ENCODE measurements around the gene OR51G2.

Gene OR51G2

GRCh38 chr11:4891996-4892640 lies 27.0 kb downstream of the OR51G2 start:
- no peak overlapping the region for H3K4me3 ChIP-seq (ENCODE audit: low read length)
- no peaks in the 10 kb centered on the region for H3K9me3 ChIP-seq (ENCODE audit: low read length)
- no peak overlapping the region for H2AFZ ChIP-seq (ENCODE audit: low read depth, low read length)
- no peaks in the 10 kb centered on the region for H3K4me1 ChIP-seq (ENCODE audit: insufficient read depth, low read length)
- no peaks in the 10 kb centered on the region for H3K27me3 ChIP-seq (ENCODE audit: insufficient read depth, low read length)
- H3K36me3 ChIP-seq (ENCODE audit: insufficient read depth, low read length), result no peaks in the 10 kb centered on the region

GRCh38 chr11:4890279-4890678 lies 28.9 kb downstream of the OR51G2 start:
- H3K4me3 ChIP-seq (ENCODE audit: low read length), result no peak overlapping the region
- H2AFZ ChIP-seq (ENCODE audit: low read depth, low read length), result no peak overlapping the region
- no peaks in the 10 kb centered on the region for H3K9me3 ChIP-seq (ENCODE audit: low read length)
- no peaks in the 10 kb centered on the region for H3K36me3 ChIP-seq (ENCODE audit: insufficient read depth, low read length)
- no peaks in the 10 kb centered on the region for H3K27me3 ChIP-seq (ENCODE audit: insufficient read depth, low read length)
- H3K4me1 ChIP-seq (ENCODE audit: insufficient read depth, low read length), result no peaks in the 10 kb centered on the region

GRCh38 chr11:4887591-4887990 lies 31.6 kb downstream of the OR51G2 start:
- no peaks in the 10 kb centered on the region for H3K9me3 ChIP-seq (ENCODE audit: low read length)
- H3K36me3 ChIP-seq (ENCODE audit: insufficient read depth, low read length), result no peaks in the 10 kb centered on the region
- no peak overlapping the region for H3K4me3 ChIP-seq (ENCODE audit: low read length)
- H3K27me3 ChIP-seq (ENCODE audit: insufficient read depth, low read length), result no peaks in the 10 kb centered on the region
- no peaks in the 10 kb centered on the region for H3K4me1 ChIP-seq (ENCODE audit: insufficient read depth, low read length)
- H2AFZ ChIP-seq (ENCODE audit: low read depth, low read length), result no peak overlapping the region

- H3K4me3 ChIP-seq (ENCODE audit: low read length), result no peak overlapping the region
- no peaks in the 10 kb centered on the region for H3K9me3 ChIP-seq (ENCODE audit: low read length)
- no peaks in the 10 kb centered on the region for H3K4me1 ChIP-seq (ENCODE audit: insufficient read depth, low read length)
- H3K36me3 ChIP-seq (ENCODE audit: insufficient read depth, low read length), result no peaks in the 10 kb centered on the region
- no peaks in the 10 kb centered on the region for H3K27me3 ChIP-seq (ENCODE audit: insufficient read depth, low read length)
- H2AFZ ChIP-seq (ENCODE audit: low read depth, low read length), result no peak overlapping the region
Observed at GRCh38 chr11:4886186-4886585, 33.0 kb downstream of the OR51G2 start.

GRCh38 chr11:4884361-4884760 lies 34.8 kb downstream of the OR51G2 start:
- no peaks in the 10 kb centered on the region for H3K9me3 ChIP-seq (ENCODE audit: low read length)
- H3K4me1 ChIP-seq (ENCODE audit: insufficient read depth, low read length), result no peaks in the 10 kb centered on the region
- no peaks in the 10 kb centered on the region for H3K27me3 ChIP-seq (ENCODE audit: insufficient read depth, low read length)
- H3K36me3 ChIP-seq (ENCODE audit: insufficient read depth, low read length), result no peaks in the 10 kb centered on the region
- no peak overlapping the region for H2AFZ ChIP-seq (ENCODE audit: low read depth, low read length)
- H3K4me3 ChIP-seq (ENCODE audit: low read length), result no peak overlapping the region

- Histone ChIP-seq H3K36me3 (ENCODE audit: insufficient read depth, low read length) (no peaks in the 10 kb centered on the region), H3K4me1 (ENCODE audit: insufficient read depth, low read length) (no peaks in the 10 kb centered on the region), H3K27me3 (ENCODE audit: insufficient read depth, low read length) (no peaks in the 10 kb centered on the region), H3K9me3 (ENCODE audit: low read length) (no peaks in the 10 kb centered on the region), H2AFZ (ENCODE audit: low read depth, low read length) (no peak overlapping the region), H3K4me3 (ENCODE audit: low read length) (no peak overlapping the region)
Observed at GRCh38 chr11:4882543-4882942, 36.6 kb downstream of the OR51G2 start.

GRCh38 chr11:4881860-4882500 lies 37.2 kb downstream of the OR51G2 start, which contains the start of gene OR51T1:
Gene OR51T1 (plus strand): TSS chr11:4881900. CDS start chr11:4881900, 0 bp downstream.
- Histone ChIP-seq H3K36me3 (ENCODE audit: insufficient read depth, low read length) (no peaks in the 10 kb centered on the region), H2AFZ (ENCODE audit: low read depth, low read length) (no peak within 1 kb of the TSS), H3K4me1 (ENCODE audit: insufficient read depth, low read length) (no peaks in the 10 kb centered on the region), H3K27me3 (ENCODE audit: insufficient read depth, low read length) (no peaks in the 10 kb centered on the region), H3K4me3 (ENCODE audit: low read length) (no peak within 1 kb of the TSS), H3K9me3 (ENCODE audit: low read length) (no peaks in the 10 kb centered on the region)

- Histone ChIP-seq H2AFZ (ENCODE audit: low read depth, low read length) (no peak overlapping the region), H3K36me3 (ENCODE audit: insufficient read depth, low read length) (no peaks in the 10 kb centered on the region), H3K27me3 (ENCODE audit: insufficient read depth, low read length) (no peaks in the 10 kb centered on the region), H3K9me3 (ENCODE audit: low read length) (no peaks in the 10 kb centered on the region), H3K4me1 (ENCODE audit: insufficient read depth, low read length) (no peaks in the 10 kb centered on the region), H3K4me3 (ENCODE audit: low read length) (no peak overlapping the region)
Observed at GRCh38 chr11:4881188-4881587, 38.0 kb downstream of the OR51G2 start.

GRCh38 chr11:4865855-4866254 lies 53.3 kb downstream of the OR51G2 start:
- H3K36me3 ChIP-seq (ENCODE audit: insufficient read depth, low read length), result no peaks in the 10 kb centered on the region
- no peaks in the 10 kb centered on the region for H3K27me3 ChIP-seq (ENCODE audit: insufficient read depth, low read length)
- H2AFZ ChIP-seq (ENCODE audit: low read depth, low read length), result no peak overlapping the region
- no peak overlapping the region for H3K4me3 ChIP-seq (ENCODE audit: low read length)
- no peaks in the 10 kb centered on the region for H3K9me3 ChIP-seq (ENCODE audit: low read length)
- H3K4me1 ChIP-seq (ENCODE audit: insufficient read depth, low read length), result no peaks in the 10 kb centered on the region

GRCh38 chr11:4863876-4864275 lies 55.3 kb downstream of the OR51G2 start:
- no peaks in the 10 kb centered on the region for H3K27me3 ChIP-seq (ENCODE audit: insufficient read depth, low read length)
- H2AFZ ChIP-seq (ENCODE audit: low read depth, low read length), result no peak overlapping the region
- H3K9me3 ChIP-seq (ENCODE audit: low read length), result no peaks in the 10 kb centered on the region
- H3K4me1 ChIP-seq (ENCODE audit: insufficient read depth, low read length), result no peaks in the 10 kb centered on the region
- H3K36me3 ChIP-seq (ENCODE audit: insufficient read depth, low read length), result no peaks in the 10 kb centered on the region
- no peak overlapping the region for H3K4me3 ChIP-seq (ENCODE audit: low read length)
